ENCODE results near the gene BCAM.
A peak's percentile ranks its signal among the peaks of the same experiment; 100 is the strongest.

Gene BCAM

DNA sequence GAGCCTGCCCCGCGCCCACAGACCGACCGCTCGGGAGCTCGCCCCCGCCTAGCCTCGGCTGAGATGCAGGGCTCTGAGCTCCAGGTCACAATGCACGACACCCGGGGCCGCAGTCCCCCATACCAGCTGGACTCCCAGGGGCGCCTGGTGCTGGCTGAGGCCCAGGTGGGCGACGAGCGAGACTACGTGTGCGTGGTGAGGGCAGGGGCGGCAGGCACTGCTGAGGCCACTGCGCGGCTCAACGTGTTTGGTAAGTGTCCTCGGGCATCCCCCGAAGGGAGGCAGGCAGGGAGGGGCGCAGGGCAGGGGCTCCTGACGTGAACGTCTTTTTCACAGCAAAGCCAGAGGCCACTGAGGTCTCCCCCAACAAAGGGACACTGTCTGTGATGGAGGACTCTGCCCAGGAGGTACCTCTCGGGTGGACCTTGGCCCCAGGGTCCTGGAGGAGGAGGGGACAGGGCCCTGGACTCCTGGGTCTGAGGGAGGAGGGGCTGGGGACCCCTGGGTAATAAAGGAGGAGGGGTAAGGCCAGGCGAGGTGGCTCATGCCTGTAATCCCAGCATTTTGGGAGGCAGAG is 3.3 kb downstream of the BCAM start (continued):
- TF ChIP-seq ZNF610 (tag by site-specific recombination; IDR thresholded peaks at IDR 0.05; ENCODE audit: borderline replicate concordance) (no peak), KLF8 (tag by site-specific recombination; IDR thresholded peaks at IDR 0.05) (no peak), ZNF138 (tag by site-specific recombination; IDR thresholded peaks at IDR 0.05; ENCODE audit: borderline replicate concordance) (no peak), KLF10 (tag by site-specific recombination; IDR thresholded peaks at IDR 0.05) (no peak), OVOL3 (tag by site-specific recombination; IDR thresholded peaks at IDR 0.05) (no peak), ZNF747 (tag by site-specific recombination; IDR thresholded peaks at IDR 0.05) (no peak), ZNF555 (tag by site-specific recombination; conservative IDR thresholded peaks at IDR 0.05) (no peak), ZNF549 (tag by site-specific recombination; IDR thresholded peaks at IDR 0.05) (no peak), ZNF362 (tag by site-specific recombination; IDR thresholded peaks at IDR 0.05) (no peak), GLIS2 (tag by site-specific recombination; IDR thresholded peaks at IDR 0.05) (no peak), ZNF398 (tag by site-specific recombination; IDR thresholded peaks at IDR 0.05) (no peak), SCRT1 (tag by site-specific recombination; IDR thresholded peaks at IDR 0.05; ENCODE audit: borderline replicate concordance) (no peak)
- TF ChIP-seq, protein P1, sequence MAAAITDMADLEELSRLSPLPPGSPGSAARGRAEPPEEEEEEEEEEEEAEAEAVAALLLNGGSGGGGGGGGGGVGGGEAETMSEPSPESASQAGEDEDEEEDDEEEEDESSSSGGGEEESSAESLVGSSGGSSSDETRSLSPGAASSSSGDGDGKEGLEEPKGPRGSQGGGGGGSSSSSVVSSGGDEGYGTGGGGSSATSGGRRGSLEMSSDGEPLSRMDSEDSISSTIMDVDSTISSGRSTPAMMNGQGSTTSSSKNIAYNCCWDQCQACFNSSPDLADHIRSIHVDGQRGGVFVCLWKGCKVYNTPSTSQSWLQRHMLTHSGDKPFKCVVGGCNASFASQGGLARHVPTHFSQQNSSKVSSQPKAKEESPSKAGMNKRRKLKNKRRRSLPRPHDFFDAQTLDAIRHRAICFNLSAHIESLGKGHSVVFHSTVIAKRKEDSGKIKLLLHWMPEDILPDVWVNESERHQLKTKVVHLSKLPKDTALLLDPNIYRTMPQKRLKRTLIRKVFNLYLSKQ (tag by site-specific recombination; IDR thresholded peaks at IDR 0.05; ENCODE audit: borderline replicate concordance), result no peak

DNA sequence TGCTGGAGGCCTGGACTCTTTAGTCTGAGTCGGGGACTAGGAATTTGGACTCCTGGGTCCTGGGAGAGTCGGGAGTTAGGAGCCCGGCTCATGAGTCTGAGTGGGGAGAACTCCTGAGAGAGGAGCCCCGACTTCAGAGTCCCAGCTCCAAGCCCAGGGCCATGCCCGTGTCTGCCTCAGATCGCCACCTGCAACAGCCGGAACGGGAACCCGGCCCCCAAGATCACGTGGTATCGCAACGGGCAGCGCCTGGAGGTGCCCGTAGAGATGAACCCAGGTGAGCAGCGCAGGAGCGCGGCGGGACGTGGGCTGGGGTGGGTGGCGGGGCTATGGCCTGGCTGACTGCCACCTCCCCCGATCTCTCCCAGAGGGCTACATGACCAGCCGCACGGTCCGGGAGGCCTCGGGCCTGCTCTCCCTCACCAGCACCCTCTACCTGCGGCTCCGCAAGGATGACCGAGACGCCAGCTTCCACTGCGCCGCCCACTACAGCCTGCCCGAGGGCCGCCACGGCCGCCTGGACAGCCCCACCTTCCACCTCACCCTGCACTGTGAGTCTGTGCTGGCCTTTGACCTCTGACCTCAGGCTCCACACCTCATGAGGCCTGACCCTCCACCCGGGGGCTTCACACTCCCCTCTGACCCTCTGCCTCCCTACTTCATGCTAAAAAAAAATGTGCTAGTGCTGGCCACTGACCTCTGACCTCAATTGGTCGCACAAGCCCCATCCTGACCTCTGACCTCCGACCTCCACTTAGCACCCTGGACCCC is 4.4 kb downstream of the BCAM start:
- no peak overlapping the region for H3K27ac ChIP-seq (ENCODE audit: extremely low read depth, low read depth, low read length)
- H3K9me3 ChIP-seq (ENCODE audit: control insufficient read depth, insufficient read depth, low read depth, low read length), result no peaks in the 10 kb centered on the region
- POLR2A ChIA-PET, result no interaction called here
- no peak overlapping the region for H3K4me3 ChIP-seq (ENCODE audit: low read depth, low read length)
- CTCF ChIA-PET, result interaction anchor here (0.6 to 0.7 kb wide), 2 partner anchors 14 to 29 kb away, joined by 3 read pairs; no protein-coding TSS in a partner anchor
- peaks cover 0 to 21% of the 10 kb centered on the region in 2 experiments; a peak in 1 of 3 replicates for H3K36me3 ChIP-seq (ENCODE audit: control insufficient read depth in 2 of 2, insufficient read depth in 1 of 2, low read length in 2 of 2)
- TF ChIP-seq ZNF571 (tag by site-specific recombination; IDR thresholded peaks at IDR 0.05), result no peak
- TF ChIP-seq BCL11B (tag by site-specific recombination; IDR thresholded peaks at IDR 0.05; ENCODE audit: low read depth), result peak; percentile 100
- peak; percentile 100 for TF ChIP-seq BCL11A (tag by site-specific recombination; IDR thresholded peaks at IDR 0.05; ENCODE audit: low read depth)
- no peak for TF ChIP-seq ZNF223 (tag by site-specific recombination; IDR thresholded peaks at IDR 0.05)
- TF ChIP-seq KLF7 (tag by site-specific recombination; IDR thresholded peaks at IDR 0.05; ENCODE audit: borderline replicate concordance), result no peak
- TF ChIP-seq ZNF292 (tag by site-specific recombination; IDR thresholded peaks at IDR 0.05; ENCODE audit: borderline replicate concordance, low read depth), result no peak
- TF ChIP-seq, protein P2, sequence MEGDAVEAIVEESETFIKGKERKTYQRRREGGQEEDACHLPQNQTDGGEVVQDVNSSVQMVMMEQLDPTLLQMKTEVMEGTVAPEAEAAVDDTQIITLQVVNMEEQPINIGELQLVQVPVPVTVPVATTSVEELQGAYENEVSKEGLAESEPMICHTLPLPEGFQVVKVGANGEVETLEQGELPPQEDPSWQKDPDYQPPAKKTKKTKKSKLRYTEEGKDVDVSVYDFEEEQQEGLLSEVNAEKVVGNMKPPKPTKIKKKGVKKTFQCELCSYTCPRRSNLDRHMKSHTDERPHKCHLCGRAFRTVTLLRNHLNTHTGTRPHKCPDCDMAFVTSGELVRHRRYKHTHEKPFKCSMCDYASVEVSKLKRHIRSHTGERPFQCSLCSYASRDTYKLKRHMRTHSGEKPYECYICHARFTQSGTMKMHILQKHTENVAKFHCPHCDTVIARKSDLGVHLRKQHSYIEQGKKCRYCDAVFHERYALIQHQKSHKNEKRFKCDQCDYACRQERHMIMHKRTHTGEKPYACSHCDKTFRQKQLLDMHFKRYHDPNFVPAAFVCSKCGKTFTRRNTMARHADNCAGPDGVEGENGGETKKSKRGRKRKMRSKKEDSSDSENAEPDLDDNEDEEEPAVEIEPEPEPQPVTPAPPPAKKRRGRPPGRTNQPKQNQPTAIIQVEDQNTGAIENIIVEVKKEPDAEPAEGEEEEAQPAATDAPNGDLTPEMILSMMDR (tag by site-specific recombination; IDR thresholded peaks at IDR 0.05), result peak; percentile 36
- TF ChIP-seq, protein P3, sequence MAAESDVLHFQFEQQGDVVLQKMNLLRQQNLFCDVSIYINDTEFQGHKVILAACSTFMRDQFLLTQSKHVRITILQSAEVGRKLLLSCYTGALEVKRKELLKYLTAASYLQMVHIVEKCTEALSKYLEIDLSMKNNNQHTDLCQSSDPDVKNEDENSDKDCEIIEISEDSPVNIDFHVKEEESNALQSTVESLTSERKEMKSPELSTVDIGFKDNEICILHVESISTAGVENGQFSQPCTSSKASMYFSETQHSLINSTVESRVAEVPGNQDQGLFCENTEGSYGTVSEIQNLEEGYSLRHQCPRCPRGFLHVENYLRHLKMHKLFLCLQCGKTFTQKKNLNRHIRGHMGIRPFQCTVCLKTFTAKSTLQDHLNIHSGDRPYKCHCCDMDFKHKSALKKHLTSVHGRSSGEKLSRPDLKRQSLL (tag by site-specific recombination; IDR thresholded peaks at IDR 0.05), result 0 out of 2 replicates have a peak, but pooled peaks have one; percentile 22
- TF ChIP-seq ZBTB7A (tag by site-specific recombination; IDR thresholded peaks at IDR 0.05; ENCODE audit: low read depth), result peak; percentile 71; the same call in 1 of the 2 replicates
- peaks cover 8% of the 10 kb centered on the region for H3K4me1 ChIP-seq (ENCODE audit: control insufficient read depth, insufficient read depth, low read length)

Data from HEK293 (cell line).